GM12878 (cell line): ENCODE results near the gene KPNA1. TPM values are rescaled to one million over a fixed set of nuclear protein-coding genes. Genes with fewer than 3 reads are reported as not detected.

Experiments used
- BCL11A ChIP-seq: IDR thresholded peaks from 2 replicates; pipeline ENCODE4 v1.6.1; 2011; ENCODE audit warnings: low read depth, low read length
- EZH2 ChIP-seq: IDR thresholded peaks from 2 replicates; pipeline ENCODE4 v1.6.1; 2012; ENCODE audit warnings: low read depth, mild to moderate bottlenecking, control low read depth, inconsistent platforms, low read length, borderline replicate concordance; ENCODE audit not compliant: control insufficient read depth
- JUNB ChIP-seq: IDR thresholded peaks from 2 replicates; pipeline ENCODE4 v1.6.1; 2016; ENCODE audit warnings: antibody characterized with exemption, mild to moderate bottlenecking
- JUND ChIP-seq: IDR thresholded peaks from 2 replicates; pipeline ENCODE4 v1.6.1; 2012; ENCODE audit warnings: low read depth, mild to moderate bottlenecking, low read length, improper control_type of control experiment, moderate library complexity
- KLF5 ChIP-seq: fragments of 450-650 bp; IDR thresholded peaks from 2 replicates; pipeline ENCODE4 v1.6.1; 2014; ENCODE audit warnings: mild to moderate bottlenecking; ENCODE audit not compliant: partially characterized antibody
- MXI1 ChIP-seq: fragments of 150-350 bp; IDR thresholded peaks from 2 replicates; pipeline ENCODE4 v1.6.1; 2011; ENCODE audit warnings: low read depth, mild to moderate bottlenecking, inconsistent platforms, low read length, improper control_type of control experiment
- MYB ChIP-seq: fragments of 150-350 bp; IDR thresholded peaks from 2 replicates; pipeline ENCODE4 v1.6.1; 2014; ENCODE audit warnings: mild to moderate bottlenecking, low read depth, low read length, borderline replicate concordance
- NFYB ChIP-seq: IDR thresholded peaks from 2 replicates; pipeline ENCODE4 v1.6.1; 2011; ENCODE audit warnings: low read depth, mild to moderate bottlenecking, low read length, improper control_type of control experiment, moderate library complexity; ENCODE audit not compliant: insufficient read depth
- PAX5 ChIP-seq: IDR thresholded peaks from 2 replicates; pipeline ENCODE4 v1.6.1; 2011; ENCODE audit warnings: low read depth, low read length, borderline replicate concordance
- PML ChIP-seq: IDR thresholded peaks from 2 replicates; pipeline ENCODE4 v1.6.1; 2012; ENCODE audit warnings: low read length, inconsistent platforms
- POLR2AphosphoS2 ChIP-seq: IDR thresholded peaks from 2 replicates; pipeline ENCODE4 v1.6.1; 2011; ENCODE audit warnings: low read depth, mild to moderate bottlenecking, low read length, improper control_type of control experiment, moderate library complexity
- SREBF2 ChIP-seq: IDR thresholded peaks from 2 replicates; pipeline ENCODE4 v1.6.1; 2012; ENCODE audit warnings: mild to moderate bottlenecking, low read length
- TCF3 ChIP-seq: IDR thresholded peaks from 2 replicates; pipeline ENCODE4 v1.6.1; 2012; ENCODE audit warnings: low read depth, mild to moderate bottlenecking, low read length, borderline replicate concordance; ENCODE audit not compliant: insufficient read depth
- polyA plus RNA-seq, 11 experiments: library from polyadenylated mRNA; depleted of rRNA in 4 of 11; unstranded in 6 of 11; stranded (reverse) in 5 of 11; fragments of >200 nt; fragmentation: Nextera tagmentation in 4 of 11; fragmentation: Illumina TruSeq in 1 of 11; extraction: Ambion mirVana in 4 of 11; extraction: Trizol in 1 of 11; gene quantifications; 1 replicate in 1 of 11; 2 replicates in 10 of 11; pipeline versions ENCODE4 v1.2.1 to v1.2.3, GENCODE V29; 2011 to 2016; ENCODE audit warnings: inconsistent platforms in 2 of 11, missing spikeins in 2 of 11, low read depth in 1 of 11
- total RNA-seq, 4 experiments: library from RNA; depleted of rRNA in 3 of 4; stranded (reverse); fragments of >200 nt in 3 of 4; fragmentation: Illumina TruSeq in 1 of 4; extraction: Trizol in 1 of 4; gene quantifications; 2 replicates each; pipeline versions ENCODE4 v1.2.1 to v1.2.3, GENCODE V29; 2013 to 2021
- TF ChIP-seq, protein P1 (sequence below): fragments of 450-650 bp; IDR thresholded peaks from 2 replicates; pipeline ENCODE4 v1.6.1; 2017; ENCODE audit warnings: mild to moderate bottlenecking, moderate library complexity
- TF ChIP-seq, protein P2 (sequence below): fragments of 450-650 bp; IDR thresholded peaks from 2 replicates; pipeline ENCODE4 v1.6.1; 2016; ENCODE audit warnings: mild to moderate bottlenecking
- TF ChIP-seq, protein P3 (sequence below): fragments of 450-650 bp; IDR thresholded peaks from 2 replicates; pipeline ENCODE4 v1.6.1; 2017; ENCODE audit warnings: low read depth, mild to moderate bottlenecking, moderate library complexity
- TF ChIP-seq, protein P4 (sequence below), 3 experiments: IDR thresholded peaks in 2 of 3; conservative IDR thresholded peaks in 1 of 3; 2 replicates each; pipeline ENCODE4 v1.5.1; 2011; ENCODE audit warnings: low read depth in 3 of 3, low read length in 3 of 3, mild to moderate bottlenecking in 3 of 3, control low read depth in 2 of 3, moderate library complexity in 2 of 3, inconsistent platforms in 1 of 3, mixed read lengths in 1 of 3; ENCODE audit not compliant: control insufficient read depth in 2 of 3, insufficient read depth in 1 of 3; ENCODE audit errors: extremely low read depth in 1 of 3

Gene KPNA1
- total and polyA plus RNA-seq, 10 of the 15 experiments (the other 5 are each of a cell fraction or from before 2014, with no cell fraction given): 8.5 to 52.7 (median 41.0) TPM

DNA sequence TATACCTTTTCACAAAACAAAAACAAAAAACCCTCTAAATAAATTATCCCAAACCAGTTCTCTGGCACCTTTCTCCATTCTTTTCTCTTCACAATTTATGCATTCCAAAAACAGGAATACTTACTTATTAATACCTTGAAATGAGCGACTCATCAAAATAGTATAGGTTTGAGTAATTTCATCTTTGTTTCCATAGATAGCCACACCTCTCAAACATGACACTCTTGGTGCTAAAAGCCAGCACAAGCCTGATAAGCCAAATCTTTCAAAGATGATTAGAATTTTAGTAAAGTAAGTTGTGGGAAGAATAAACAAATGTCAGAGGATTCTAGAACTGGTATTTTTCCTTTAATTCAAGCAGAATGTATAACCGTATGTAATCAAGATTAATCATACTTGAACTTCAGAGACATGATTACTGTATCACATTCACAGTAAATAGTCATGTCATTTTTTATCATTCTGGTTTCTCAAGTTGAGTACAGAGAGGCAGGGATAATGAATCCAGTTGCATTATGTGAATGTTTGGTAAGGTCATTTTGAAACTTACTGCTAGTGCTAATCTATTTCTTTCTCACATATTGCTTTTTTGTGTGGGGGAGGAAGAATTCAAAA lies 86.8 kb downstream of the KPNA1 start (continued):
- no peak for TF ChIP-seq POLR2AphosphoS2
- TF ChIP-seq, protein P1, sequence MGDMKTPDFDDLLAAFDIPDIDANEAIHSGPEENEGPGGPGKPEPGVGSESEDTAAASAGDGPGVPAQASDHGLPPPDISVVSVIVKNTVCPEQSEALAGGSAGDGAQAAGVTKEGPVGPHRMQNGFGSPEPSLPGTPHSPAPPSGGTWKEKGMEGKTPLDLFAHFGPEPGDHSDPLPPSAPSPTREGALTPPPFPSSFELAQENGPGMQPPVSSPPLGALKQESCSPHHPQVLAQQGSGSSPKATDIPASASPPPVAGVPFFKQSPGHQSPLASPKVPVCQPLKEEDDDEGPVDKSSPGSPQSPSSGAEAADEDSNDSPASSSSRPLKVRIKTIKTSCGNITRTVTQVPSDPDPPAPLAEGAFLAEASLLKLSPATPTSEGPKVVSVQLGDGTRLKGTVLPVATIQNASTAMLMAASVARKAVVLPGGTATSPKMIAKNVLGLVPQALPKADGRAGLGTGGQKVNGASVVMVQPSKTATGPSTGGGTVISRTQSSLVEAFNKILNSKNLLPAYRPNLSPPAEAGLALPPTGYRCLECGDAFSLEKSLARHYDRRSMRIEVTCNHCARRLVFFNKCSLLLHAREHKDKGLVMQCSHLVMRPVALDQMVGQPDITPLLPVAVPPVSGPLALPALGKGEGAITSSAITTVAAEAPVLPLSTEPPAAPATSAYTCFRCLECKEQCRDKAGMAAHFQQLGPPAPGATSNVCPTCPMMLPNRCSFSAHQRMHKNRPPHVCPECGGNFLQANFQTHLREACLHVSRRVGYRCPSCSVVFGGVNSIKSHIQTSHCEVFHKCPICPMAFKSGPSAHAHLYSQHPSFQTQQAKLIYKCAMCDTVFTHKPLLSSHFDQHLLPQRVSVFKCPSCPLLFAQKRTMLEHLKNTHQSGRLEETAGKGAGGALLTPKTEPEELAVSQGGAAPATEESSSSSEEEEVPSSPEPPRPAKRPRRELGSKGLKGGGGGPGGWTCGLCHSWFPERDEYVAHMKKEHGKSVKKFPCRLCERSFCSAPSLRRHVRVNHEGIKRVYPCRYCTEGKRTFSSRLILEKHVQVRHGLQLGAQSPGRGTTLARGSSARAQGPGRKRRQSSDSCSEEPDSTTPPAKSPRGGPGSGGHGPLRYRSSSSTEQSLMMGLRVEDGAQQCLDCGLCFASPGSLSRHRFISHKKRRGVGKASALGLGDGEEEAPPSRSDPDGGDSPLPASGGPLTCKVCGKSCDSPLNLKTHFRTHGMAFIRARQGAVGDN: no peak
- TF ChIP-seq MXI1: no peak
- TF ChIP-seq JUND: no peak
- TF ChIP-seq MYB: no peak
- no peak for TF ChIP-seq KLF5
- TF ChIP-seq PAX5: no peak
- TF ChIP-seq NFYB: no peak
- TF ChIP-seq, protein P2, sequence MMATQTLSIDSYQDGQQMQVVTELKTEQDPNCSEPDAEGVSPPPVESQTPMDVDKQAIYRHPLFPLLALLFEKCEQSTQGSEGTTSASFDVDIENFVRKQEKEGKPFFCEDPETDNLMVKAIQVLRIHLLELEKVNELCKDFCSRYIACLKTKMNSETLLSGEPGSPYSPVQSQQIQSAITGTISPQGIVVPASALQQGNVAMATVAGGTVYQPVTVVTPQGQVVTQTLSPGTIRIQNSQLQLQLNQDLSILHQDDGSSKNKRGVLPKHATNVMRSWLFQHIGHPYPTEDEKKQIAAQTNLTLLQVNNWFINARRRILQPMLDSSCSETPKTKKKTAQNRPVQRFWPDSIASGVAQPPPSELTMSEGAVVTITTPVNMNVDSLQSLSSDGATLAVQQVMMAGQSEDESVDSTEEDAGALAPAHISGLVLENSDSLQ: no peak
- peak; percentile 31; the same call in 1 of the 2 replicates for TF ChIP-seq BCL11A
- TF ChIP-seq, protein P3, sequence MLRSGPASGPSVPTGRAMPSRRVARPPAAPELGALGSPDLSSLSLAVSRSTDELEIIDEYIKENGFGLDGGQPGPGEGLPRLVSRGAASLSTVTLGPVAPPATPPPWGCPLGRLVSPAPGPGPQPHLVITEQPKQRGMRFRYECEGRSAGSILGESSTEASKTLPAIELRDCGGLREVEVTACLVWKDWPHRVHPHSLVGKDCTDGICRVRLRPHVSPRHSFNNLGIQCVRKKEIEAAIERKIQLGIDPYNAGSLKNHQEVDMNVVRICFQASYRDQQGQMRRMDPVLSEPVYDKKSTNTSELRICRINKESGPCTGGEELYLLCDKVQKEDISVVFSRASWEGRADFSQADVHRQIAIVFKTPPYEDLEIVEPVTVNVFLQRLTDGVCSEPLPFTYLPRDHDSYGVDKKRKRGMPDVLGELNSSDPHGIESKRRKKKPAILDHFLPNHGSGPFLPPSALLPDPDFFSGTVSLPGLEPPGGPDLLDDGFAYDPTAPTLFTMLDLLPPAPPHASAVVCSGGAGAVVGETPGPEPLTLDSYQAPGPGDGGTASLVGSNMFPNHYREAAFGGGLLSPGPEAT: no peak; the same call in 1 of the 2 replicates
- TF ChIP-seq PML: 0 out of 2 replicates have a peak, but pooled peaks have one; percentile 52
- no peak for TF ChIP-seq TCF3
- TF ChIP-seq, protein P4, sequence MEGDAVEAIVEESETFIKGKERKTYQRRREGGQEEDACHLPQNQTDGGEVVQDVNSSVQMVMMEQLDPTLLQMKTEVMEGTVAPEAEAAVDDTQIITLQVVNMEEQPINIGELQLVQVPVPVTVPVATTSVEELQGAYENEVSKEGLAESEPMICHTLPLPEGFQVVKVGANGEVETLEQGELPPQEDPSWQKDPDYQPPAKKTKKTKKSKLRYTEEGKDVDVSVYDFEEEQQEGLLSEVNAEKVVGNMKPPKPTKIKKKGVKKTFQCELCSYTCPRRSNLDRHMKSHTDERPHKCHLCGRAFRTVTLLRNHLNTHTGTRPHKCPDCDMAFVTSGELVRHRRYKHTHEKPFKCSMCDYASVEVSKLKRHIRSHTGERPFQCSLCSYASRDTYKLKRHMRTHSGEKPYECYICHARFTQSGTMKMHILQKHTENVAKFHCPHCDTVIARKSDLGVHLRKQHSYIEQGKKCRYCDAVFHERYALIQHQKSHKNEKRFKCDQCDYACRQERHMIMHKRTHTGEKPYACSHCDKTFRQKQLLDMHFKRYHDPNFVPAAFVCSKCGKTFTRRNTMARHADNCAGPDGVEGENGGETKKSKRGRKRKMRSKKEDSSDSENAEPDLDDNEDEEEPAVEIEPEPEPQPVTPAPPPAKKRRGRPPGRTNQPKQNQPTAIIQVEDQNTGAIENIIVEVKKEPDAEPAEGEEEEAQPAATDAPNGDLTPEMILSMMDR (IDR thresholded peaks at IDR 0.05 in 2 of 3, conservative IDR thresholded peaks at IDR 0.05 in 1 of 3; ENCODE audit: control insufficient read depth in 2 of 3, extremely low read depth in 1 of 3, insufficient read depth in 1 of 3, low read depth in 3 of 3, low read length in 3 of 3): no peak
- no peak for TF ChIP-seq SREBF2
- TF ChIP-seq EZH2: no peak
- peak; percentile 83 for TF ChIP-seq JUNB
